Measurements from ENCODE around the gene UBE2Z.
"Not testable (repeated sequence)": the region's sequence is repeated elsewhere in the genome, so short reads cannot be mapped to it uniquely, and the experiment has no call there.

UBE2Z gene

DNA sequence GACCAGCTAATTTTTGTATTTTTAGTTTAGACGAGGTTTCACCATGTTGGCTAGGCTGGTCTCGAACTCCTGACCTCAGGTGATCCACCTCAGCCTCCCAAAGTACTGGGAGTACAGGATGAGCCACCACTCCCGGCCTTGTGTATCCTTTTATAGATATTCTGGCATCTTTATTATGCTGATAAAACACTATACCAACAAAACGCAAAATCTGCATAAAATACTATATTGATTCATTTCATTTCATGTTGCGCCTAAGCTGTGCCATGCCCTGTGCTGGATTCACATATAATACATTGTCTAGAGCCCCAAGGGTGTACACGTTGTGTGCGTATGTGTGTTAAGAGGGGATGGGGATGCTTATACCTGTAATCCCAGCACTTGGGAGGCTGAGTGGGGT lies 3.8 kb upstream of the UBE2Z start:
- DNase-seq (ENCODE audit: low read depth in 2 of 2), result no peak

DNA sequence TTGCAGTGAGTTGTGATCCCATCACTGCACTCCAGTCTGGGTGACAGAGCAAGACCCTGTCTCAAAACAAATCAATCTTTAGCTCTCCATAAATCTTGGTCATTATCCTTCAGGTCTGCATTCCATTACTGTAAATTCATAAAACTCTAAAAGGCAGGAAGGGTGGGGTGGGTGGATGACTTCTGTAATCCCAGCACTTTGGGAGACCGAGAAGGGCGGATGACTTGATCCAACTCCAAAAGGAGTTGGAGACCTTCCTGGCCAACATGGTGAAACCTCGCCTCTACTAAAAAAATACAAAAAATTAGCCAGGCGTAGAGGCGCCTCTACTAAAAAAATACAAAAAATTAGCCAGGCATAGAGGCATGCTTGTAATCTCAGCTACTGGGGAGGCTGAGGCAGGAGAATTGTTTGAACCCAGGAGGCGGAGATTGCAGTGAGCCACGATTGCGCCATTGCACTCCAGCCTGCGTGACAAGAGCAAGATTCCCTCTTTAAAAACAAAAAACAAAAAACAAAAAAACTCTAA lies 2.2 kb upstream of the UBE2Z start:
- DNase-seq (ENCODE audit: low read depth in 2 of 2), result no peak

DNA sequence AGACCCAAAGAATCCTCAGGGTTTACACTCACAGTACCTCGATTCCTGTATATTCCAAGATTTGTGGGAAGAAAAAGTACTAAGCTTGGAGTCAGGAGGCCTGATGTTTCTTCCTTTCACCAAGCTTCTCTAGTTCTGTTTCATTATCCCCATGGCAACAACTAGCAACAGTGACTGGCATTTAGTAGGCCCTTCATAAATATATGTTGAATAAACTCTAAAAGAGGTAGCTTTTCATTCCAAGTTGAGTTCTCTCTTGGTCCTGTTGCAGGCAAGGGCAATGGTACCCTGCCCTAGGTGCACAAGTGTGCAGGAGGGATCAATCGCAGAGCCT lies 527 bp upstream of the UBE2Z start:
- DNase-seq (ENCODE audit: low read depth in 2 of 2), result no peak

DNA sequence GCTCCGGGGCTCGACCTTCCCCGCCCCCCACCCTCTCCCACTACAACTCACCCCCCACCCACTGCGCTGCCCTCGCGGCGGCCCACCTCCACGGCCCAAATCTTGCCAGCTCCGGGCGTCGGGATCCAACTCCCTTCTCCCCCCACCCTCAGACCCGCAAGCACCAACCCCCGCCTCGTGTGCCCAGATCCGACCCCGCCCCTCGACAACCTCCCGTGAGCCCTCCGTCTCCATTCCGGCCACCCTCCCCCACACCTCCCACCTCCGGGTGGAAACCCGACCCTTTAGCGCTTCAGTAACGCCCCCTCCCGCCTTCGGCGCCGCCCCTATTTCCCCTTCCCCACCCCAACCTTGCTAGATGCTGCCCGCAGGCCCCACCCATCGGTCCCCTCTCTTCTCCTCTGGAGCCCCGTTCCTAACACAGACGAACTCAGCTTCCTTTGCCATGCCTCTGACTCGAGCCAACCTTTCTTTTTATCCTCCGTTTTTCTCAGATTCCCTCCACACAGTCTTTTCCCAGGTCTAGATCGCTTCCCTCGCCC lies 717 bp downstream of the UBE2Z start:
- peak; percentile 83 to 87 for DNase-seq (ENCODE audit: low read depth in 2 of 2)

DNA sequence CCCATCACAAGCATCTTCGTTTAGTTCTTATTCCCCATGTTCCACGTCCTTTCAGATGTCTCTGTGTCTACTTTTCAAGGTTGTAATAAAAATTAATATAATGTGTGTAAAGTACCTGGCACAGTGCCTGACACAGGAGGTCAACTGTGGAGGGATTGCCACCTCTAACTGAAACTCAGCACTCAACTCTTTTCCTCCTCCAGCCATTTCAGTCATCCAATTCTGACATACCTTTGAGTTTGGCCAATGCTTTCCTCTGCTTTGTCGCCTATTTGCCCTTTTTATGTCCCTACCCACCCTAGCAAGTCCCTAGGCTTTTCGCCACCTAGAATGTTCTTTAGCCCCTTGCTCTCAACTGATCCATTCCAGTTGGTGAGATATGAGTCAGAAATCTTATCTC lies 1.6 kb downstream of the UBE2Z start:
- DNase-seq (ENCODE audit: low read depth in 2 of 2), result no peak

DNA sequence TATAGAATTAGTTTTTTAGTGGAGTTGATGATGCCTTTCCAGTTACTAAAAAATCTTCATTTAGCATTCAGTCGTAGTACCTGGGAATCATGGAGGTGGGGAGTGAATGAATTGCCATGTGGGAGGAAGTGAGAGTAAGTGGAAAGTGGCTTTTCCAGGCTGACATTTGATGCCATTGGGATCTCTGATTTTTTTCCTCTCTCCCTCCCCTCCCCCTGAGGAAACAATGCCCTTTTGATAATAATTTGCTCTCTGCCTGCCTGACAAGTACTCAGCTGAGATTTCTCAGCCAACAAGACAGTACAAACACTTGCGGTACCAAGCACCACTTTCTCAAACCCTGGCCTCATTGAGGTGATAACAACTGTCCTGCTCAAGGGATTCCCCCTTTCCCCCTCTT lies 2.2 kb downstream of the UBE2Z start:
- no peak for DNase-seq (ENCODE audit: low read depth in 2 of 2)

DNA sequence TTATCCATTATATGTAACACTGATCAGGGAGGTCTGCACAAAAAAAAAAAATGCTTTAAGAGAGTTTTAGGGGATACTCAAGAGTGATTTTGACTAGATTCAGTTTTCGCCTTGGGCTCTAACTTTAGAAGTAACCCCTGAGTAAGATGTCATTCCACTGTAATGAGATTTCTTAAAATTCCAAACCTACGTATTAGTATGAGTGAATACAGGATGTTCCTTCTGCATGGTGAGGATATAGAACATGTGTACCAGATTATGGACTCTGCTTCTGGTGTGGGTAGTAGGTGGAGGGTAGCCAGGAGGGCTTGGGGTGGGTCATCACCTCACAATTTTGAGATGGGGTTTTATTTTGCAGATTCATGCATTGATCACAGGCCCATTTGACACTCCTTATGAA lies 4.3 kb downstream of the UBE2Z start:
- no peak for DNase-seq (ENCODE audit: low read depth in 2 of 2)

DNA sequence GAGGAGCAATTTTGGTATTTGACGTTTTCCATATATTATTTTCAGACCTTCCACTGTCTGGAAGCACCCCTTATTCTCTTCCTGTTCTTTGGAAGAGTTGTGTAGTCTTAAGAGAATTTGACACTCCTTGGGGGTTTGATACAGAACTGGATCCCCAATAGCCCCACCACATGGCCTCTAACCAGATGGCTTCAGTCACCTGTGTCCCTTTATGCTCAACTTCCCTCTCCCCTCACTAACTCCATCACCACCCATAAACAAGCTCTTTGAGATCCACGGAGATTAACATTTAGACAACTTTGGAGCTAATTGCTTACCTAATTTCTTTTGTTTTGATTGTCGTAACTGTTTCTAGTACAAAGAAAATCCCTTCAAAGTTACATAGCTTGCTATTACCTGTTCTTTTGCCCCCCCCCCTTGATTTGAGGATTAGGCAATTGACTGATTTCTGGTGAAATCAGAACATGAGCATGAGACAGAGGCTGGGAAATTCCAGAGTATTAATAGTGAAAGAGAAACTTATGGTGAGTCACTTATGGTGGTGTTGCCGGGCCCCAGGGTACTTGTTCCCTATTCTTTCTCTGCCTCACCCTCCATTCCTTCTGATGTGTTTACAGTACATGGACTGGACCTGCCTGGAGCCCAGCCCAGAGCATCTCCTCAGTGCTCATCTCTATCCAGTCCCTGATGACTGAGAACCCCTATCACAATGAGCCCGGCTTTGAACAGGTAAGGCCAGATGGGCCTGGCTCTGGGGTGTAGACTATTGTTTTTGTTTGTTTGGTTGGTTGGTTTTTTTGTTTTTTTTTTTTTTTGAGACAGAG lies 7.5 kb downstream of the UBE2Z start:
- peak; percentile 16 to 27 for DNase-seq (ENCODE audit: low read depth in 2 of 2)

DNA sequence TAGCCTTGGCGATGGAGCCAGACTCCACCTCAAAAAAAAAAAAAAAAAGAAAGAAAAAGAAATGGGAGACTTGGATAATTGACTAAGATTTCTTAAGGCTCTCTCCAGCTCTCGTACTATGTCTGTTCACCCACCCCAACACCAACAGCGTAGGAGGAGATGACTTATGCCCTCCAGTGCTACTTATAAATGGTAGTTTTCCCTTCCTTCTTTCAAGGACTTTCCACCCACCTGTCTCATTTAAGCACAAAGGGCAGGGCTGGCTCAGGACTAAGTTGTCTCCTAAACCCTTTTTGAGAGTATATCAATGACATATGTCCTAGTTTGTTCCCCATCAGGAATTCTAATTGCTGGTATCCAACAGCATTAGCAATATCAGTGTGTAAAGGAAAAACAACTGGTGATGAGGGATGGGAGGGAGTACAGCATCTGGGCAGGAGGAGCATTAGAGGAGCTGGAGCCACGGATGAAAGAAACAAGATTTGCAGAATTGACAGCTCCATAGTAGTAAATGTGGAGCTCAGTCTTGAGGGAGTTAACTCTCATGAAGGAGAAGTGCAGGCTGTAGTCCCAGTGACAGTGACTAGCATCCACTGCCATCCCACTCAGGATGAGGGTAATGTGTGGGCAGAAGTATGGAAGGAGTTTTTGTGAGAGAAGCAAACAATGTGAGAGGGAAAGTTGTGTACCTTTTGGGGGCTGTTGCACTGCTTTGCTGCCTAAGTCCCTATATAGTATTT lies 17.2 kb downstream of the UBE2Z start:
- DNase-seq (ENCODE audit: low read depth in 2 of 2), result no peak

DNA sequence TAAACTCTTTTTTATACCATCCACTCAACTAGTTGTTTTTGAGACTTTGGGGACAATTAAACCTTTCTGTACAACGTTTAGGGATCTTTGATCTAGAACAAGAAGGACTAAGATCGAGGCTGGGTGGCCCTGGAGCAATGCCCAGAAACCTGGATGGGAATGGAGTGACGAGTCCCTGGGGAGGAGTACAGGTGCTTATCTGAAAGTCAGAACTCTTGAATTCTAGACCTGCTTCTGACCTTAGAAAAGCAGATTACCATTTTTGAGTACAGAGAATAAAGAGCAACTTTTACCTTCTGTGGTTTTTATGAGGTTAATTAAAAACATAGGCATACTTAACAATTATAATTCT lies 17.8 kb downstream of the UBE2Z start:
- DNase-seq (ENCODE audit: low read depth in 2 of 2), result no peak

DNA sequence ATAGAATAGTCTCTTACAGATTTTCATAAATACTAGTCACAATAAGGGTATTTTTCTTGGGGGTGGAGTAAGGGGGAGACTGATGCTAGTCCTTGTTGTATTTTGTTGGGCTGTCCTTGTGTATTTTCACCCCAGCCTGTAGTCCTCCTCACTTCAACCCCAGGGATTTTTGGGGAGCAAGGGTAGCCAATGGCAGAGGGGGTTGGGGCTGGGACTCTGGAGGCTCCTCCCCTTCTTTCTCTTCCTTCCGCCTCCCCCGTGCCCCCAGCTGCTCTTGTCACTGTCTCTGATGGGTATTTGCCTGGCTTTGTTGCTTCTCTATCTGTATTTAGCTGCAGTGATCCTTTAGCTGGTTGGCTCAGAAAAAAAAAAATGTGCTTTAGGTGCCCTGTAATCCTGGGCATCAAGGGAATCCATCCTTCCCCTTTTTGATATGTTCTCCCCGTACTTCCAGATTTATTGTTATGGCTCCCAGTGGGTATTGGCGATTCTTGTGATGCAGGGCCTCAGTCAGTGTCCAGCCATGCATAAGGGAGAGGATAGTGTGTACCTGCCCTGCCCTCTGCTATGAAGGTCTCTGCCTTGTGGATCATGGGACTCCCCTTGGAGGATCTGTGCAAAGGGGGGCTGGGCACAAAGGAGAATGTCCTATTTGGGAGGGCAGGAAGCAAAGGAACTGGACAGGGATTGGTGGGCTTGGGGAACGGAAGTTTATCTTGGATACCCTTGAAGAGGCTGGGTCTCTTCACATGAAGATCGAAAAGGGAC lies 20.0 kb downstream of the UBE2Z start:
- DNase-seq (ENCODE audit: low read depth in 2 of 2), result no peak

DNA sequence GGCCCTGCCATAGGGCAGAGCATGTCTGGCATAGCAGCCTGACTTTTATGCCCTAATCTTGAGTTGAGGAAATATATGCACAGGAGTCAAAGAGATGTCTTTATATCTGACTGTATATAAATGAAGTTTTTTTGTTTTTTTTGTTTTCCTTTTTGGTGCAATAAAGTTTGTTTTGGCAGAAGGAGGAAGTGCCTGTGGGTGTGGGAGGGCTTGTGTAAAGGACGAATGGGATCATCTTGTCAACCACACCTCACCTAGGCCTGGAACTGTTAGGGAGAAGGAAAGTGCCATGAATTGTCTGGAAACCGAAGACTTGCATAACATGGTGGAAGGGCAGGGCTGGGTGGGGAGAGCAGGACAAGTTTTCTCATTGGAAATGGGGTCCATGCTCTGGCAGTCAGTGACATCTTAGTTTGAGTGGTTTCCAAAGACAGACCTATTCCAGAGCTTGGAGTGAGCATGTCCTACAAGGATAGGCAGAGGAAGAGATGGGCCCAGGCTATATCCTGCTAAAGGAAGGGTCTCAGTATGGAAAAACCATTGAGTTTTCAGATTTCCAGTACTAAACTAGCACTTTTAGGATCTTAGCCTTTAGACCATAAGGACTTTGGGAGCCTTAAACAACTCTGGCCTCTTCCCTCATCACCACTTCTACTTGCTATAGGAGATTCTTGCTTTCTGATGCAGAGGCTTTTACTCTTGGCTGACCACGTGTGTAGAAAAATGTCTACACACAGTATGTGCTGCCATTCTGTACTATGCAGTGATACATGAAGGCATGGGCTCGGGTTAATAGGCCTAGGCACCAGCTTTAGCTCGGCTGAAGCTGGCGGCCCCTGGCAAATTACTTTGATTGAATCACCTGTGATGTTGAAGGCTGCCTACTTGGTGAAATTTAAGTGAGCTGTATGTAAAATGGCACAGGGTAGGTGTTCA lies 20.9 kb downstream of the UBE2Z start:
- no peak for DNase-seq (ENCODE audit: low read depth in 2 of 2)

DNA sequence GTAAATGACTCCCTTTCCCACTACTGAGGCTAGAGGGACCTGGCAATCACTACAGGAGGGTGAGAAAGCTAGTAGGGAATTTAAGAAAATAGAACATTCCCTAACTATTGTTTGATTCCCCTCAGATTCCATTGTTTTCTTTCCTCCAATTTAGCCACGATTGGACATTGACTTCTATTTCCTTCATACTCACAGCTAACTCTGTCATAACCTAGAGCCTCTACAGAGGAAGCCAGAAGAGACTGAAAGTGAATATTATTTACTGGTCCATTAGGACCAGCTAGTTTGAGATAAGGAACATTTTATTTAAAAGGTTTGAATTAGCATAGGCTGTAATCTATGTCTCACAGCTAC lies 21.6 kb downstream of the UBE2Z start:
- no peak for DNase-seq (ENCODE audit: low read depth in 2 of 2)

DNA sequence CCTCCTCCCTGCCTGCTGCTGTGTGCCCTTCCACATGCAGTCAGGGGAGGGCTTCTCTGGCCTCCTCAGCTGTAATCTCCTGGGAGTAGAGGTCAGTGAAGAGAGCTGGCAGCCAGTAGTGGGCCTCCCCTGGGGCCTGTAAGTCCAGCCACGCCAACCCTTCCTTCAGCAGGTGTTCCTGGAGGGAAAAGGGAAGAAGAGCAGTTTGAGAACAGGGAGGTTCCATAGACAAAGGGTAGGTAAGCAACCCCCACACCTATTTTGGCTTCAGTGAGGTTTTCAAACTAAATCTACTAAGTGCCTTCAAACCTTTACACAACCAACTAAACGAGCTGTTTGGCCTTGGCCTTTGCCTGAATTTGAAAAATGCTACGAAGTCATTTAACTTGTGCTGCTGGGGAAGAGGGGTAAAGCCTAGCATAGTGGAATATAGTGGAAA lies 22.2 kb downstream of the UBE2Z start:
- no peak for DNase-seq (ENCODE audit: low read depth in 2 of 2)

DNA sequence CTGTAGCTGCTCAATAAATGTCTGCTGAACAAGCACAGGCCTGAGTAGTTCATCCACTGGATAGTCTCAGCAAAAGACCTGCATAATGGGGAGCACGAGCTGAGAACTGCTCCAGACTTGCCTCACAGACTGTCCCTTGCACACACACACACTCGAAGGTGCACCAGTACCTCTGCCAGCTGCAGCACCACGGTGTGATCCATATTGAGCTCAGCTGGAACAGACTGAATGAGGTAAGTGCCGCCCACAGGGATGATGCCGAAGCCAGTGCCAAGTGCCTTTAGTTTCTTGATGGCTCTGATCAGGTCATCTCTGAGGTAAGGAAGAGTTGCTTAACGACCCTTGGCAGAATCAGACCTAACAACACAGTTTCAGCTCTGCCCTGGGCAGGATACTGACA lies 24.8 kb downstream of the UBE2Z start:
- DNase-seq (ENCODE audit: low read depth in 2 of 2), result no peak

DNA sequence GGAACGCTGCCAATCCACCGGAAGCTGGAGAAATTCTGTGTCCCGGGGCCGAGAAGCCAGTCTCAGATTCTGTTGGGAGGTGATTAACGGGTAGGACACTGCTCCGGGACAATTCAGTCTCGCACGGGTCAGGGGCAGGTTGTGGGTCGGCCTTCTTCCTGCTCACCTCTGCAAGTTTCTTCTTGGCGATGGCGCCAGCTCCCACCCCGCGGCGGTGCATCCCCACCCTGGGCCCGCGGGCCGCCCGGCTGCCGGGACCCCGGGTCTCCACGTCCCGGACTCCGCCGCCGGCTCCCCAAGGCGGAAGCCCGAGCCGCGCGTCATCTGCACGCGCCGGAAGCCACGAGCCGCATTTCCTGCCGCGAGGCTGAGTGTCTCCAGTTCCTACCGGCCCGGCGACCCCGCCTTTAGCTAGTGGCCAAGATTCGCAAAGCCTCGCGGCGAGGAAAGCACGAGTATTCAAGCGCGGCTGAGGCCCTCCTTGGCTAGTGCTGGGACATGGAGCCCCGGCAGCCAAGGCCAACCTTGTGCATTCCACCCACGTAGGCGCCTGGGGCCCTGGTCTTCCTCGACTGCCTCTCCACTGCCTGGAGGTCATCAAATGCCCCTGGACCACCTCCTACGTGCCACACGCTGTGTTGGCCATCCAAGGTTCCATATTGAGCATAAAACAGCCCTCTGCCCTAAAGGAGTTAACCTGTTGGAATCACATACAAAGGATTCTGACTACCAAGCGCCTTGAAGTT lies 36.5 kb downstream of the UBE2Z start, which contains the start of gene SNF8:
Gene SNF8 (minus strand): TSS at position 328 of the 746 bp plus-strand sequence. CDS start 108 bp downstream, at position 220.
- DNase-seq (ENCODE audit: low read depth in 2 of 2), result peak; percentile 87 to 91

DNA sequence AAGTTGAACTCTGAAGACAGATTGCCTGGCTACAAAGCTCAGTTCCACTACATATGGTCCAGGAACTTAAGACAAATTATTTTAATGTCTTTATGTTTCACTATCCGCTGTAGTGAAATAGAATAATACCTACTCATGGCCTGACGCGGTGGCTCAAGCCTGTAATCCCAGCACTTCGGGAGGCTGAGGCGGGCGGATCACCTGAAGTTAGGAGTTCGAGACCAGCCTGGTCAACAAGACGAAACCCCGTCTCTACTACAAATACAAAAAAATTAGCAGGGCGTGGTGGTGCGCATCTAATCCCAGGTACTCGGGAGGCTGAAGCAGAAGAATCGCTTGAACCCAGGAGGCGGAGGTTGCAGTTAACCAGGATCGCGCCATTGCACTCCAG lies 37.0 kb downstream of the UBE2Z start:
- DNase-seq (ENCODE audit: low read depth in 2 of 2), result not testable (repeated sequence)

DNA sequence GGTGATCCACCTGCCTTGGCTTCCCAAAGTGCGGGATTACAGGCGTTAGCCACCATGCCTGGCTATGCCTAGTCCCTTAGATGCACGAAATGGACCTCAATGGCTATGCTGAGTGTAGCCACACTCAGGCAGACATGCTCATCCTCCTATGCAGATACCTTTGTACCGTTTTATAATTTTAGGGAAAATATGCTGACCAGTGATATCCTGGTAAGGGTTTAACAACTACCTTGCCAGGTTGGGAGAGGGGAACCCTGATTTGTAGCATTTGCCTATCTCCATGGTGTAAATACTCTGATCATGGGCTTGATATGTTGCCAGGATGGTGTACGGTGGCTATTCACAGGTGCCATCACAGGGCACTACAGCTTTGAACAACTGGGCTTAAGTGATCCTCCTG lies 43.4 kb downstream of the UBE2Z start:
- DNase-seq (ENCODE audit: low read depth in 2 of 2), result no peak

DNA sequence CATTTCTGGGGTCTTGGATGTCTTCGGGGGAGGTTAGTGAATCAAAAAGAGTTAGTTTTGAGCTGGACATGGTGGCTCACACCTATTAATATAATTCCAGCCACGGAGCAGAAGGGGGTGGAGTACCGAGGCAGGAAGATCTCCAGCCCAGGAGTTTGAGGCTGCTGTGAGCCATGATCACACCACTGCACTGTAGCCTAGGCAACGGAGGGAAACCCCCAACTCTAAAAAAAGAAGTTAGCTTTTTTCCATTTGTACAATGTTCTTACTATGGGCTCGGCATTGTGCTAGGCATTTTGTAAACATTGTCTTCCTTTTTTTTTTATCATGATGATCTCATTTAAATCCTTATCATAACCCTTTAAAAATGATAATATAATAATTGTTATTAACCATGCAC lies 44.7 kb downstream of the UBE2Z start:
- no peak for DNase-seq (ENCODE audit: low read depth in 2 of 2)

DNA sequence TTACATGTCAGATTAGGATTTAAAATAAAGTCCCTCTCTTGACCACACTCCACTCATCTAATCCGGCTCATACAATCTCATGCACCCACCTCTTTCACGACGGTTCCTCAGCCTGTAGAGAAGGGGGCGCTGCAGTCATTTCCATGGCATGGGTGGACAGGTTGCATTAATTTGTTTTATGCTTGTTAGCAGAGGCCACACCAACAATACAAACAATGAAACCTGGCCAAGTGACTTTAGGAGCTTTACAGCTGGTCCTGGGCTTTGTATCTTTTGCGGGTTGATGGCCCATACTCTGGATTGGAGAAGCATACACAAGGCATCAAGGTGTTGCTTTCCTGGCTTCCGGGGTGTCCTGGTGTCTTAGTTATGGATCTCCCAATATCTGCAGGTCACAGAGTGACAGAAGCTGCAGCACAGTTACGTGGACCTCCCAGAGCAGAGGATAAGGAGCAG lies 46.1 kb downstream of the UBE2Z start:
- no peak for DNase-seq (ENCODE audit: low read depth in 2 of 2)
